ENCODE data around the gene IFT80. TPM values are rescaled to one million over a fixed set of nuclear protein-coding genes. Genes with fewer than 3 reads are reported as not detected.

The IFT80 gene
- total and polyA plus RNA-seq, 12 donors = 11.0 to 37.3 (median 22.1) TPM

GRCh38 chr3:160218136-160218535, 180.9 kb downstream of the IFT80 start:
- DNase-seq = no peak
- Histone ChIP-seq H3K27me3 (no peaks in the 10 kb centered on the region), H3K4me1 (replicated peaks in 1 of 2) (no peaks in the 10 kb centered on the region), H3K36me3 (replicated peaks in 1 of 2) (no peaks in the 10 kb centered on the region), H3K27ac (no peak overlapping the region), H3K9me3 (replicated peaks in 1 of 3) (no peaks in the 10 kb centered on the region), H3K4me3 (no peak overlapping the region)
- WGBS, 4 donors = 47 to 63% (median 59%) methylated on average over 3 of the region's 3 CpGs
- no peak for TF ChIP-seq POLR2A (IDR thresholded peaks at IDR 0.05)
- no peak for TF ChIP-seq CTCF (IDR thresholded peaks at IDR 0.05)
- intact Hi-C loops (cut with DNase I) = no loop called here

- no peak overlapping the region for H3K4me3 ChIP-seq
- no peaks in the 10 kb centered on the region for H3K4me1 ChIP-seq (replicated peaks in 1 of 2)
- 68 to 74% (median 72%) methylated on average over 4 of the region's 4 CpGs for WGBS, 4 donors
- no peaks in the 10 kb centered on the region for H3K36me3 ChIP-seq (replicated peaks in 1 of 2)
- no peak for DNase-seq
- intact Hi-C loops (cut with DNase I) = no loop called here
- TF ChIP-seq CTCF (IDR thresholded peaks at IDR 0.05) (no peak), POLR2A (IDR thresholded peaks at IDR 0.05) (no peak)
- no peak overlapping the region for H3K27ac ChIP-seq
- H3K27me3 ChIP-seq = no peaks in the 10 kb centered on the region
- no peaks in the 10 kb centered on the region for H3K9me3 ChIP-seq (replicated peaks in 1 of 3)
These were observed 181.3 kb downstream of the IFT80 start for GRCh38 chr3:160217675-160218074.

GRCh38 chr3:160213191-160213590, 185.8 kb downstream of the IFT80 start:
- no peak overlapping the region for H3K4me3 ChIP-seq
- no peaks in the 10 kb centered on the region for H3K4me1 ChIP-seq (replicated peaks in 1 of 2)
- no peak for TF ChIP-seq POLR2A (IDR thresholded peaks at IDR 0.05)
- H3K36me3 ChIP-seq (replicated peaks in 1 of 2) = no peaks in the 10 kb centered on the region
- intact Hi-C loops (cut with DNase I) = no loop called here
- DNase-seq = no peak
- no peaks in the 10 kb centered on the region for H3K27me3 ChIP-seq
- no peak overlapping the region for H3K27ac ChIP-seq
- WGBS, 4 donors = 65 to 92% (median 81%) methylated on average over 1 of the region's 1 CpG
- no peaks in the 10 kb centered on the region for H3K9me3 ChIP-seq (replicated peaks in 1 of 3)

GRCh38 chr3:160210799-160211221, 188.2 kb downstream of the IFT80 start:
- no peak overlapping the region for H3K27ac ChIP-seq

More at GRCh38 chr3:160210799-160211221, 188.2 kb downstream of the IFT80 start:
- no peak for TF ChIP-seq POLR2A (IDR thresholded peaks at IDR 0.05)
- TF ChIP-seq CTCF (IDR thresholded peaks at IDR 0.05) = peak in 2 of 6 experiments; percentile 18 to 36
- Histone ChIP-seq H3K4me1 (replicated peaks in 1 of 2) (no peaks in the 10 kb centered on the region), H3K9me3 (replicated peaks in 1 of 3) (no peaks in the 10 kb centered on the region), H3K4me3 (no peak overlapping the region), H3K27me3 (no peaks in the 10 kb centered on the region), H3K36me3 (replicated peaks in 1 of 2) (no peaks in the 10 kb centered on the region)
- no peak for DNase-seq
- WGBS, 4 donors = 56 to 69% (median 63%) methylated on average over 1 of the region's 1 CpG
- intact Hi-C loops (cut with DNase I) = no loop called here

Measured in adrenal gland (tissue), 12 donors.